OCI-LY7 (cell line): ENCODE results near the gene ENOX1. TPM values are rescaled to one million over a fixed set of nuclear protein-coding genes. Genes with fewer than 3 reads are reported as not detected.

Experiments
- BruUV-seq: library from RNA; stranded (reverse); fragments of 400-500 nt; replicated peaks from 2 replicates; lab custom pipeline; 2021; lab: Mats Ljungman, UMichigan
- CTCF ChIA-PET: fragments of 300-600 bp; sonication (Branson Sonifier 250); formaldehyde crosslinking; loops from one replicate; lab custom pipeline; 2022; ENCODE audit warnings: antibody characterized with exemption; ENCODE audit not compliant: unreplicated experiment; lab: Charles Lee
- POLR2A ChIA-PET: fragments of 300-600 bp; sonication (Branson Sonifier 250); formaldehyde crosslinking; loops from one replicate; lab custom pipeline; 2022; ENCODE audit warnings: antibody characterized with exemption; lab: Charles Lee
- DNase-seq: peaks from one replicate; pipeline ENCODE4 v3.0.0-alpha.2; 2015; ENCODE audit warnings: low spot score
- H2AFZ ChIP-seq: fragments of 200-600 bp; sonication (generic), shearing (Covaris generic); 2 replicates; pipeline ENCODE4 v1.6.1; 2014; ENCODE audit warnings: mild to moderate bottlenecking, antibody characterized with exemption, low read length, moderate library complexity
- H3K27ac ChIP-seq: fragments of 200-600 bp; sonication (generic); 2 replicates; pipeline ENCODE4 v1.5.1; 2014; ENCODE audit warnings: mixed run types, low read depth, mild to moderate bottlenecking, moderate library complexity, low read length, inconsistent platforms; ENCODE audit not compliant: poor library complexity, severe bottlenecking
- H3K36me3 ChIP-seq: fragments of 200-600 bp; sonication (generic); 2 replicates; pipeline ENCODE4 v1.6.1; 2014; ENCODE audit warnings: mild to moderate bottlenecking, antibody characterized with exemption, low read length, moderate library complexity, mixed read lengths; ENCODE audit not compliant: insufficient read depth
- H3K4me1 ChIP-seq: fragments of 200-600 bp; sonication (generic); 2 replicates; pipeline ENCODE4 v1.5.1; 2014; ENCODE audit warnings: mild to moderate bottlenecking, low read length; ENCODE audit not compliant: insufficient read depth, poor library complexity, severe bottlenecking
- H3K4me2 ChIP-seq: fragments of 200-600 bp; sonication (generic); 2 replicates; pipeline ENCODE4 v1.6.1; 2014; ENCODE audit warnings: mild to moderate bottlenecking, low read length
- H3K4me3 ChIP-seq: fragments of 200-600 bp; sonication (generic); 2 replicates; pipeline ENCODE4 v1.5.1; 2014; ENCODE audit warnings: mild to moderate bottlenecking, low read depth, low read length; ENCODE audit not compliant: poor library complexity, severe bottlenecking
- H3K79me2 ChIP-seq: fragments of 200-600 bp; sonication (generic); 2 replicates; pipeline ENCODE4 v1.6.1; 2016; ENCODE audit warnings: low read depth, mild to moderate bottlenecking, low read length, moderate library complexity, mixed read lengths; ENCODE audit not compliant: insufficient read depth
- H3K9me2 ChIP-seq: fragments of 200-600 bp; sonication (generic); 2 replicates; pipeline ENCODE4 v1.6.1; 2016; ENCODE audit warnings: mild to moderate bottlenecking, low read length, mixed read lengths; ENCODE audit not compliant: insufficient read depth
- H3K9me3 ChIP-seq: fragments of 200-600 bp; sonication (generic); 2 replicates; pipeline ENCODE4 v1.6.1; 2014; ENCODE audit warnings: mild to moderate bottlenecking, mixed run types, low read length, mixed read lengths
- H4K20me1 ChIP-seq: fragments of 200-600 bp; sonication (generic); 2 replicates; pipeline ENCODE4 v1.6.1; 2014; ENCODE audit warnings: mild to moderate bottlenecking, antibody characterized with exemption, low read length, moderate library complexity, mixed read lengths; ENCODE audit not compliant: insufficient read depth
- EZH2phosphoT487 ChIP-seq: fragments of 200-600 bp; sonication (generic); IDR thresholded peaks from 2 replicates; pipeline ENCODE4 v1.6.1; 2018; ENCODE audit warnings: low read depth, borderline replicate concordance, mild to moderate bottlenecking, mixed run types, antibody characterized with exemption, low read length, moderate library complexity, mixed read lengths
- intact Hi-C: fragments of 100-400 bp; cut with micrococcal nuclease; formaldehyde crosslinking; loops from one replicate; pipeline ENCODE4 v1.10.0; 2022; ENCODE audit not compliant: unreplicated experiment
- total RNA-seq, 2 experiments: library from RNA; depleted of rRNA in 1 of 2; stranded (reverse); fragments of >200 nt in 1 of 2; shearing (Covaris generic) in 1 of 2; gene quantifications; 2 replicates each; pipeline ENCODE4 v1.2.3, GENCODE V29; 2014 to 2022
- TF ChIP-seq, protein P1 (sequence below): fragments of 200-600 bp; sonication (generic); conservative IDR thresholded peaks from 2 replicates; pipeline ENCODE4 v1.5.1; 2014; ENCODE audit warnings: mild to moderate bottlenecking, antibody characterized with exemption, low read length, moderate library complexity, mixed read lengths

ENOX1 gene
- total RNA-seq, 2 experiments from 2014 or later = 0.03 TPM; not detected in 1

DNA sequence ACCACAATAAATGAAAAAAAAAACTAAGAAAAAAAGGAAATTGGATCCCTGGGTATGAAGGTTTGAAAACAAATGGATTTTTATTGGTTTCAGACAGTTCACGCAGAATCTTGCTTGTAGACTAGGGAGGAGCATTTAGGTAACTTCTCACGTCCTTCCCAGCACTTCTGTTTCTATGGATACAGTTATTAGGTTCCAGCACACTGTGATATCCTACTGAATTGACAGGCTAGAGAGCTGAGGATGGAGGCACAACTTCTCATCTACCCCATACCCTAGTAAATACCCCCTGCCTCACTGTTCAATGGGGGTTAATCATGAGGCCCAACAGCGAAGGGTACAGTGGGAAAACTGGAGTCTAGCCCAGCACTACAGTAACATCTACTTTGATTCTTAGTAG is 304.1 kb downstream of the ENOX1 start:
- ChIA-PET POLR2A (interaction anchor here (0.6 kb wide), 1 partner anchor 384 kb away, joined by 3 read pairs; no protein-coding TSS in a partner anchor), CTCF (no interaction called here)
- Histone ChIP-seq H3K9me3 (no peaks in the 10 kb centered on the region), H3K27ac (no peak overlapping the region), H2AFZ (no peak overlapping the region), H3K4me2 (no peak overlapping the region), H3K36me3 (no peaks in the 10 kb centered on the region), H3K9me2 (no peaks in the 10 kb centered on the region), H3K4me1 (no peaks in the 10 kb centered on the region), H3K4me3 (no peak overlapping the region), H3K79me2 (no peaks in the 10 kb centered on the region), H4K20me1 (no peaks in the 10 kb centered on the region)
- intact Hi-C loops = no loop called here
- BruUV-seq = no TSS peak
- DNase-seq = no peak
- TF ChIP-seq, protein P1, sequence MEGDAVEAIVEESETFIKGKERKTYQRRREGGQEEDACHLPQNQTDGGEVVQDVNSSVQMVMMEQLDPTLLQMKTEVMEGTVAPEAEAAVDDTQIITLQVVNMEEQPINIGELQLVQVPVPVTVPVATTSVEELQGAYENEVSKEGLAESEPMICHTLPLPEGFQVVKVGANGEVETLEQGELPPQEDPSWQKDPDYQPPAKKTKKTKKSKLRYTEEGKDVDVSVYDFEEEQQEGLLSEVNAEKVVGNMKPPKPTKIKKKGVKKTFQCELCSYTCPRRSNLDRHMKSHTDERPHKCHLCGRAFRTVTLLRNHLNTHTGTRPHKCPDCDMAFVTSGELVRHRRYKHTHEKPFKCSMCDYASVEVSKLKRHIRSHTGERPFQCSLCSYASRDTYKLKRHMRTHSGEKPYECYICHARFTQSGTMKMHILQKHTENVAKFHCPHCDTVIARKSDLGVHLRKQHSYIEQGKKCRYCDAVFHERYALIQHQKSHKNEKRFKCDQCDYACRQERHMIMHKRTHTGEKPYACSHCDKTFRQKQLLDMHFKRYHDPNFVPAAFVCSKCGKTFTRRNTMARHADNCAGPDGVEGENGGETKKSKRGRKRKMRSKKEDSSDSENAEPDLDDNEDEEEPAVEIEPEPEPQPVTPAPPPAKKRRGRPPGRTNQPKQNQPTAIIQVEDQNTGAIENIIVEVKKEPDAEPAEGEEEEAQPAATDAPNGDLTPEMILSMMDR = no peak
- no peak for TF ChIP-seq EZH2phosphoT487

DNA sequence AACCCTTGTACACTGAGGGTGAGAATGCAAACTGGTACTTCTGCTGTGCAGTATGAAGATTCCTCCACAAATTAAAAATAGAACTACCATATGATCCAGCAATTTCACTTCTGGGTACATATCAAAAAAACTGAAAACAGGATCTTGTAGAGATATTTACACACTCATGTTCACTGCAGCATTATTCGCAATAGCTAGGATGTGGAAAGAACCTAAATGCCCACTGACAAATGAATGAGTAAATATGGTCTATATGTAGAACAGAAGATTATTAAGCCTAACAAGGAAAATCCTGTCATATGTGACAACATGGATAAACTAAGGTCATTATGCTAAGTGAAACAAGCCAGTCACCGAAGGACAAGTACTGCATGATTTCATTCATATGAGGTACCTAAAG is 304.7 kb downstream of the ENOX1 start:
- no peak overlapping the region for H3K4me2 ChIP-seq
- H3K36me3 ChIP-seq = no peaks in the 10 kb centered on the region
- TF ChIP-seq, protein P1 = no peak
- TF ChIP-seq EZH2phosphoT487 = no peak
- H3K9me3 ChIP-seq = no peaks in the 10 kb centered on the region
- intact Hi-C loops = no loop called here
- no peak overlapping the region for H2AFZ ChIP-seq
- DNase-seq = no peak
- BruUV-seq = no TSS peak
- ChIA-PET POLR2A (interaction anchor here (0.6 kb wide), 1 partner anchor 383 kb away, joined by 3 read pairs; no protein-coding TSS in a partner anchor), CTCF (no interaction called here)
- H3K27ac ChIP-seq = no peak overlapping the region
- H3K79me2 ChIP-seq = no peaks in the 10 kb centered on the region
- no peaks in the 10 kb centered on the region for H3K4me1 ChIP-seq
- no peaks in the 10 kb centered on the region for H4K20me1 ChIP-seq
- H3K4me3 ChIP-seq = no peak overlapping the region
- H3K9me2 ChIP-seq = no peaks in the 10 kb centered on the region

DNA sequence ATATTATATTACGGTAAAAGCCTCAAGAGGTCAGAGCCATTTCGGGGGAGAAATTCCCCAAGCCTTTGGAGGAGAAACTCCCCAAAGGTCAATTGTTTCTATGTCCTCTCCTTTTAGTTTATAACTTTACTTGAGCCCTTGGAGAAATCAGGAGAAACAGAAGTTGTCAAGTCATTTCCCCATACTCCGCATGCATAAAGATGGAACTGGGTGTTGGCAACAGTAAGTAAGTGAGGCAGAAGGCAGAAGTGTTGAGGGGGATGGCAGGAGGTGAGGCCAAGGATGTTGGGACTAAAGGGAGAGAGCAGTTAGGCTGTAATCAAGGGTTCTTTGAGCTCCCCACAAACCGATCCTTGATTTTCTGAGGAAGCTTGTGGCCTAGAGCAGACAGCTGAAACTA is 307.9 kb downstream of the ENOX1 start:
- no peak for DNase-seq
- Histone ChIP-seq H3K9me2 (no peaks in the 10 kb centered on the region), H4K20me1 (no peaks in the 10 kb centered on the region), H3K4me3 (no peak overlapping the region), H3K9me3 (no peaks in the 10 kb centered on the region), H3K4me2 (no peak overlapping the region), H3K79me2 (no peaks in the 10 kb centered on the region), H3K4me1 (no peaks in the 10 kb centered on the region), H3K36me3 (no peaks in the 10 kb centered on the region), H3K27ac (no peak overlapping the region), H2AFZ (no peak overlapping the region)
- ChIA-PET CTCF (no interaction called here), POLR2A (no interaction called here)
- intact Hi-C loops = no loop called here
- TF ChIP-seq, protein P1 = no peak
- TF ChIP-seq EZH2phosphoT487 = no peak
- no TSS peak for BruUV-seq
